Stimulated activated CD4-positive, alpha-beta T cell treated with anti-CD3 and anti-CD28 coated beads, Interleukin-15, amount 100 ng/mL, for 24 hours (primary cell): ENCODE measurements around the gene CARMIL1.

Experiments used
- DNase-seq: peaks from one replicate; pipeline ENCODE4 v3.0.0-alpha.2; 2020

The CARMIL1 gene

DNA sequence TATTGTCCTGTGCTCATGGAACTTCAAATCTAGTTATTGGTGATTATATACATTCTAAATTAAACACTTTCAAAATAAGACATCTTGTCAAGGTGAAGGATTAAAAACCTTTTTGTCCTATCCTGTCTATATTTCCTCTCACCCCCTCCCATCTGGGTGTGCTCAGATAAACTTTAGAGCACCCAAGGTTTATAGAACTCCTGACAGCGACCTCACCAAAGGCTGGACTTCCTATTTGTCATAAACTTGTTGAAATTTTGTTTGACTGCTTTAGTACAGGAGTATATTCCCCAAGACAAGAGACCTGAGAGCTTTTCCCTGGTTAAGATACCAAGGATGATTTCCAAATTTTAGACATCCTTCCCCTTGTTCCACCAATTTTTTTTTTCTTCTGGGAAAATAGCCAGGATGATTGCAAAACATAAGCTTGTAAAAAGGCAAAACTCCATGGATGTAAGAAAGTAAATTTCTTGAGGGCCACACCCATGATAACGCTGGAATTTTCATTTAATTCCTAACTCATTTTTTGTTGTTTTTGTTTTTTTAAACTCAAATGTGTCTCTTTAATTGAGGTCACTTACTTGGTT lies 33.0 kb downstream of the CARMIL1 start:
- no peak for DNase-seq

DNA sequence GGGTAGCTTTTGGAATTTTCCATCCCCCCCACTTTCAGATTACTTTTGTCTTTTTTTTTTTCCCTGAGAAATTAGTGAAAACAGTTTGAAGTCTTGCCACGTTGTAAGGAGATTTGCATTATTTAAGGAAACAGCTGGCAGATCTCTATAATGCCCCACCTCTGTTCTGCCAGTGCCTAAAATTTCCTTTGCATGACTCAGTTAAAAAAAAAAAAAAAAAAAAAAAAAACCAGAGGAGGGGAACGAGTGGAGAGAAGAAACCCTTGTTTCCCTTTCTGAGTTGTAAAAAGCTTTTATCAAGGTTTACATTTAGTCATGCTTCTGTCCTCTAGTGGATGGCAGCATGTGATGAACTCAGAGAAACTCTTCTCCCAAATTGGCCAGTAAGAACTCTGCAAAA lies 33.5 kb downstream of the CARMIL1 start:
- DNase-seq = no peak

DNA sequence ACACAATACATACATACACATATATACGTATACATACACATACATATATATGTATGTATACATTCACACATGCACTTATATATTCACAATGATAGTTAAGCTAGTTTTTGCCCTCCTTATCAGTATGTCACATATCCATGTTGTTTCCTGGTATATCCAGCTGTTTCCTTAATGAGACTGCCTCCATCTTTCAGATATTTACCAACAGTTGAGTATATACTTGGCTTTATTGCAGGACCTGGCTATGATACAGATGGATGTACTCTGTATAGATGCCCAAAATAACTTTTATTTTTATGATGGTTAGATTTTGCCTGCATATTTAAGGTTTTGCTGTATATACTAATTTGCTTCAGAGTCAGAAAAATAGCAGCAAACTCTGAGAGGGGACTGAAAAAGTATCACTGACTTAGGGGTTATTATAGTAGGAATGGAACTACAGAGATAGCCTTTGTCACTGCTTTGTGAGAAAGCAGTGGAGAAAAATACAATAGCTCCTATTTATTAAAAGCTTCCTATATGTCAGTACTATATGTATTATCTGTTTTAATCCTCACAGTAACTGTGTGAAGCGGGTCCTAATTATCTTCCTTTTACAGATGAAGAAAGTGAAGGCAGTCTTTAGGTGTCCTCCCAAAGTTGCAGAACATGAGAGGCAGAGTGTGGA lies 35.5 kb downstream of the CARMIL1 start:
- no peak for DNase-seq

DNA sequence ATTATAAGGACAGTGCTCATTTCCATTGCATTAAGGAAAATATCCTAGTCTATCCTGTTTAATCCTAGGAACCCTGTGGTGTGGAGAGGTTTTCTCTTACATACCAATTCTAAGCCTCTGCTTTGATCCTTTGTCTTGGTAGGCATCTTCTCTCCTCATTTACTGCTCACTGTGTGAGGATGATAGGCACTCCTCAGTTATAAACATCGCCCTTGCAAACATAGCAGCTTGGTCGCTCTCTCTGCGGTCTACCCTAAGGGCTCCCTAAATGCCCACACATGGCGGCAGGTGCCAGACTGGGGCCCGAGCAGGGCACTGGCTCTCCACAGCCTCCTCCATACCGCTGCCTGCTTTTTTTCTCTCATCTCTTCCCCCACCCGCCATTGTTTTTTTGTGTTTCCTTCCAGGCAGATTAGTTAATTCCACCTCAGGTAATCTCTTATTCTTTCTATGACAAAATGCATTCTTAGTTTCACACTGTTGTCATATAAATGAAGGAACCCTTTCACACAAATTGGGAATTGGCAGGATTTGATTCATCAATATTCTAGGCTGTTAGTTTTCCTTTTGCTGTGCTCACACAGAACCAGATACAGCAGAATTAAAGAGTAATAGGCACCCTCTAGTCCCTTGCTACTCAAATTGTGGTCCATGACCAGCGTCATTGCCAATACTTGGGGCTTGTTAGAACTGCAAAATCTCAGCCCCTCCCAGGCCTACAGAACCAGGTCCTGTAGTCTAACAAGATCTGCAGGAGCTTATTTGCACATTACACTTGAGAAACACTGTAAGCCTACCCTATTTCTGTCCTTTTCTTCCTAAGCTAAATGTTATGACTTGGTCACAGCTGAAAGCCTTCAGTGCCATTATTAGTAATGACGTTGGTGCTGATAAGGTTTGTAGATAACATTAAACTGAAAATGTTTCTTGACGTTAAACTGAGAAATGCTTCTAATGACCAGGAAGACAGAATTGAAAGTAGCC lies 36.3 kb downstream of the CARMIL1 start:
- no peak for DNase-seq

DNA sequence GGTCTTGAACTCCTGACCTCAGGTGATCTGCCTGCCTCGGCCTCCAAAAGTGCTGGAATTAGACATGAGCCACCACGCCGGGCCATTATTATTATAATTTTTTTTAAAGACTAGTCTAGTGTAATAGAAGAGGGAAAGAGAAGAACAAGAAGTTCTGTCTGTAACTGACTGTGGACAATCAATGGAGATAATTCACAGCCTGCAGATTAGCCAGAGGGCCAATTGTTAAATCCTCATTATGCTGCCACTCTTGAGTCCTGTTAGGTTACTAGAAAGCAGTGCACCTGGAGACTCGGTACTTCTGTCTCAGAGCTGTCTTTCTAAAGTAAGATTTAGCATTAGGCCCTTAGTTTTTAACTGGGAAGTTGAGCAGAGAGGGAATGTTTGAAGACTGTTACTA lies 37.5 kb downstream of the CARMIL1 start:
- DNase-seq = no peak

DNA sequence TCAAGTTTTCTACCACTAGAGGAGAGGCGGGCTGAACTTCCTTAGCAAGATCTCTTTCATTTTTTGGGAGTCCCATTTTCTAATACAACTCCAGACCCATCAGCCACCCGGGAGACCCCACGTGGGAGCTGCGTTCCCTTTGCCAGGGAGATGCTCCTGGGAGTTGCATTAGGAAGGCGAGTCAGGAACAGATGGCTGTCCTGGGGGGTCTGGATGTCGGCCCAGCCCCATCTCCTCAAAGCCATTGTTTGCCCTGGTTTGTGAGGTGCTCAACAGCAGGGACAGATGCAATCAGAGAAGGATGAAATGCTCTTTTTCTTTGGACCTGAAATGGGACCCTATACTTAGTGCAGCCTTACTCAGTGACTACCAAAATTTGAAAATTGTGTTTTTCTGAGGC lies 39.4 kb downstream of the CARMIL1 start:
- no peak for DNase-seq

DNA sequence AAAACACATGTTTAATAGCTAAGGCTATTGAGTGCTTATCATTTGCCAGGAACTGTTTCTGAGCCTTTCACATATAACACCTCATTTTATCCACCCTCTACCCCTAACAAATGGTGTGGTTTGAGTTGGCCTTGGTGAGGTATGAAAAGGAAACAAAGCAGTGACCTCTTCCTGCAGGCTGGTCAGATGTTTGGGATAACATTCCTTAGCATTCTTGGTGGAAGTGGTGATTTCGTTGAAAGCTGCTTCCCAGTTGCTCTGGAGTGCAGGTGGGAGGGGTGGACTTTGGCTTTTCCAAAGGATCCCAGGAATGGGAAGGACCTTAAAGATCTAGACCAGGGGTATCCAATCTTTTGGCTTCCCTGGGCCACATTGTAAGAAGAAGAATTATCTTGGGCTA lies 41.3 kb downstream of the CARMIL1 start:
- DNase-seq = no peak

DNA sequence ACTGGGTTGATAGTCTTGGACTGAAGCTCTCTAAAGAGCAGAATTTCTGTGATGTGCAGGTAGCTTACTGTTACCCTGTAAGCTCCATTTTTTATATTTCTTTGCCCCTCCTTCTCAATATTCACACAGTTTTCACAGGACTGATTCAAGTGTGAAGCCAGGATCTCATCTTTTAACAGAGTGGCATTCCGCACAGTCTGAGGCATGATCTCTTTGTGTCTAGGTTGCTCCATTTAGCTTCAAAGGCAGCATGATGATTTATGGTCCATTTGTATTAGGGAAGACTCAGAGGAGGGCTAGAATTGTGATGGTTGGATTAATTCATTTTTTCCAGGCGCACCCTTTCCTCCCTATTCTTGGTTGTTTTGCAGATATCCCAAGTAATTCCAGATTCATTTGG lies 43.5 kb downstream of the CARMIL1 start:
- DNase-seq = no peak

DNA sequence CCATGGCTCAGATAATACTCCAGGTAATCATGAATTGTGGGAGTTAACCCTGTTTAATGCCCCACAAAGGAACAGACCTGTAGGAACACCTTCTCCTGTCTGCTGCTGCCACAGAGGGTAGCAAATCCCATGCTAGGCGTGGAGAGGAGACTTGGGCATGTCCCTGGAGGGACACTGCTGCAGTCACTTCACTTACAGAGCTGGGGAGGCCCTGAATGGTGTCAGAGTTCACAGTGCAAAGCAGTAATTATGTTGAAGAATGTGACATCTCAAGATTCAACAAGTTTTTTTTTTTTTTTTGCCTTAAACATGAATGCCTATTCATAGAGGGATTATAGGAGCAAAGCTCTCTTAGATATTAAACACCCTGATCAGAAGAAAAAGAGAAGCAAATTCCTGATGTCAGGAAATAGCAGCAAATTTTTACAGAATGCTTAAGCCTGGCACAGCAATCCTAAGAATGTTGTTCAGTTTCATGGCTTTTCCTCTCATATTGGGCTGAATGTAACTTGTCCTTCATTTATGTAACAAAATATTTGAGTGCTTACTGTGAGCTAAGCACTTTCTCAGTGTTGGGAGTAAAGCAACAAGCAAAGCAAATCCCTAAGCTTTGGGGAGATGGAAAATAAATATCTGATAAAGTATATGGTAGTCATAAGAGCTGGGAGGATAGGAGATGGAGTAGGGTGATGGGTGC lies 45.0 kb downstream of the CARMIL1 start:
- DNase-seq = no peak

DNA sequence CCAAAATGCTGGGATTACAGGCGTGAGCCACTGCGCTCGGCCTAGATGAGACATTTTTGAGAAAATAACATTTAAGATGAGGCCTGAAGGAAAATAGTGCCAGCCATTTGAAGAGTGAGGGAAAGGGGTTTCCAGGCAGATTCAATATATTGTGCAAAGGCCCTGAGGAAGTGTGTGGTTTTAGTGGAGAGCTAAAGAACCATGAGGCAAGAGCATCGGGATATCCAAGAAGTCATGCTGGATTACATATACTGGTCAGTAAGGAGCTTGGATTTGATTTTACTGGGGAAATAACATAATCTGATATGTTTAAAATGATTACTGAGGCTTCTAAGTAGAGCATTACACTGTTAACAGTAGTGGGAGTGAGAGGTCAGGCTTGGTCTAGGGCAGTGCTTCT lies 47.0 kb downstream of the CARMIL1 start:
- no peak for DNase-seq

DNA sequence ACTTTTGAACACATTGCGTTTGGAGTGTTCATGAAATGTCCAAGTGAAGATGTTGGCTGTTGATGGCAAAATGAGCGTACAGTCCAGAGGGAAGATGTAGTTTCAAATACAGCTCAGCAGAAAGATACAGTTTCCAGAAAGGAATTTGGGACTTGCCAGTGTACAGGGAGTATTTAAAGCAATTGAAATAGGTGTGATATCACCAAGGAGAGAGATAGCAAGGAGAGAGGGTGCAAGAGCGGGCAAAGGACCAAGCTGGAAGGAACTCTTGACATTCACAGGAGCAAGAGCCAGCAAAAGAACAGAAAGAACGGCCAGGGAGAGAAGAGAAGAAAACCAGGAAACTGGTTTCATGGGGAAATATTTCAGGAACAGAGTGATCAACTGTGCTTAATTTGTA lies 47.8 kb downstream of the CARMIL1 start:
- no peak for DNase-seq

DNA sequence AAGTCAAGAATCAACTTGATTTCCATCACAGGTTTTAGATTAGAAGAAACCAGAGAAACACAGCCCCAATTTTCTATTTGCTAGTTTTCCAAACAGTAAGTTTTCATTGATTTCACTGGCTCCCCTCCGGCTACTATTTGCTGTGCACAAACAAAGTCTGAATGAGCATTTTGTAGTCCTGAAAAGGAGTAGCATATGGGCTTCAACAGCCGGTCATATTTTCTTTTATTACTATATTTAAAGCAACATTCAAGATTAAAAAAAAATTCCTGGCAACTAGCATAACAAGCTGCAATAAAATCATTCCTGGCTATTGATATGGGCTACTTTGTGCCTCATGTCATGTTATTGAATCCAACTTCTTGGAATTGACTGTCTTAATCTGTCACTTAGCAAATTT lies 48.3 kb downstream of the CARMIL1 start:
- no peak for DNase-seq

DNA sequence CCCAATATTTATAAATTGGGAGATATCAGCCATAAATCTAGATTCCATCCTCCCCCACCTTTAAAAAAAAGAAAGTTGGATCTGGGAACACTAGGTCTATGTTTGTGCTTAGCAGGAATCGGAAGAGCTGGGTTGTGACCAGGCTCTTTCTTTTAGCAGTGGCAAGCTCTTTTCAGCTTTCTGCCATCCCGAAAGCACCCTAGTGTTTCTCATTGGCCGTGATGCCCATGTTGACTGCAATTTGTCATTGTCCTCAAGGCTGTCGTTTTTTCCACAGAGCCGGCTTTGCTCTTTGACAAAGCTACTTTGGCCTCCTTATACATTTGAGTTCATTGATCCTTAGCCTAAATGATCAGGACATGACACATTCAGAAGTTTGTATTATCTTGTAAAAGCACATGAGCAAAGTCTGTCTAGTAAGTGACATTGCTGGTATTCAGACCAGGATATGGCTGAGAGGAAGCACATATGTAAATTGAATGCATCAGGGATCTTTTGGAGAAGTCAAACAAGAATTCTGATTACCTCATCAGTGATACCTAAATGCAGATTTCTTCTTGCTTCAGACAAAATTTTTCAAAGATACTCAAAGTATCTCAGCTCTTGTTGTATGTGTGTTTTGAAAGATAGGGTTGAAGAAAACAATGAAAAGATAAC lies 50.1 kb downstream of the CARMIL1 start:
- no peak for DNase-seq

DNA sequence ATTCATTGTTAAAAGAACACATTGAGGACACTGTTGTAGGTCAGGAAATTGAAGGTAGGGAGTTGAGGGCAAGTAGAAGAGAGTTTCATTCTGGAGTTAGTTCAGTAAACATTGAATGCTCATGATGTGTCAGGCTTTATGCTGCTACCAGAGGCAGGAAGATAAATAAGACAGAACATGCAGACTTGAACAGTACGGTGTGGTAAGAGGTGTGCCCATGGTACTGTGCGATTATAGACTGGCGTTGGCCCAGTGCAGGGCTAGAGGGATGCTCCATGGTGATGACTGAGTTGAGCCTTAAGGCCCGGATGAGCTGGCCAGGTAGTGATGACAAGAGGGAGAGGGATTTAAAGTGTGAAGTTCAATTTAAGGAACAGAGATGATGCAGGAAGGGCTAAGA lies 50.8 kb downstream of the CARMIL1 start:
- no peak for DNase-seq

DNA sequence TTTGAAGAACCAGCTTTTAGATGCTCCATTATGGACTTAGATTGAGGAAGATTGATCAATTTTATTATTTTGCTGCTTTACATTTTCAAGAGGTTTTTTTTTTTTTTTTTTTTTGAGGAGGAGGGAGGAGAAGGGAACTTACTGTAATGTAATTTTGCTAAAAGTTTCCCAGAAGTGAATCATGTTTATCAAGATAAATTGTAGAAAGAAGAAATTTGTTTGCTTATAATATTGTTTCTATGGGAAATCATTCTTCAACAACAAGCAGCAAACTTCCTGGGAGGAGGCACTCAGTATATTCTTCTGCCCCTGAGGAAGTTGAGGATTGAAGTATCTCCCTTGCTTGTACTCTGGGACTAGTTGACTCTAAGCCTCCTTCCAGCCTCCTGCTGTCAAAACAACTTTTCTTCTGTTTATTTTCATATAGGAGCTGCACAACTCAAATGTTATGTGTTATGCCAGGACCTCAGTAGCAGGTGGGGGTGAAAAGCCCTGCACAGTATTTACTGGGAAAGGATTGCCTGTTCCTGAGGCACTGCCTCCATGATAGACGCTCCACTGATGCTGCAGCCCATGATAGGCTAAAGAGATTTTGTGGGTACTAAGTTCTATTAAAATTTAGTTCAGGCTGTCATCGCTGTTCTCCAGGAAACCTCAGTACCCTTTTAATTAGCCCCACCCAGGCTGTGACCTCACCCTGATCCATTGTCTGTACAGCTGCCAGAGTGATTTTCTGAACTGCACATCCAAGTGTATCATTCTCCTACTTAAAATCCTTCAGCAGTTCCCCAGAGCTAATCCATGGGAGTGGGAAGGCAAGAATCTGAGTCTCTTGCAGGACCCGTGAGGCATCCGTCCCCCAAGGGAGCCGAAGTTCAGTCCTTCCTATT lies 51.9 kb downstream of the CARMIL1 start:
- DNase-seq = no peak

DNA sequence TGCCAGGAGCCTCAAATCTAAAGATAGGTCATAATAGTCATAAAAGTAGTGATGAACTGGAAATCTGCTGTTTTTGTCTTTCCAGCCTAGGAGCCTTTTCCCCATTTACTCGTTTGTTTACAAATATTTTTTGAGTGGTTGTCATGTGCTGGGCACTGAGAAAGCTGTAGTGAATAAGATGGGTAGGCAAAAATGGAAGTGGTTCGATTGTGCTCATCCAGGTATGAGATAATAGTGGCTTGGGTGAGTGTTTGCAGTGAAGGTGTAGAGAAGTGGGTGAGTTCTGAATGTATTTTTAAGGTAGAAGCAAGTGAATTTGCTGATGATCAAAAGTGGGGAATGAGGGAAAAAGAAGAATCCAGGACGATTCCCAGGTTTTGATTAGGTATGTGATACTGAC lies 53.0 kb downstream of the CARMIL1 start:
- DNase-seq = no peak

DNA sequence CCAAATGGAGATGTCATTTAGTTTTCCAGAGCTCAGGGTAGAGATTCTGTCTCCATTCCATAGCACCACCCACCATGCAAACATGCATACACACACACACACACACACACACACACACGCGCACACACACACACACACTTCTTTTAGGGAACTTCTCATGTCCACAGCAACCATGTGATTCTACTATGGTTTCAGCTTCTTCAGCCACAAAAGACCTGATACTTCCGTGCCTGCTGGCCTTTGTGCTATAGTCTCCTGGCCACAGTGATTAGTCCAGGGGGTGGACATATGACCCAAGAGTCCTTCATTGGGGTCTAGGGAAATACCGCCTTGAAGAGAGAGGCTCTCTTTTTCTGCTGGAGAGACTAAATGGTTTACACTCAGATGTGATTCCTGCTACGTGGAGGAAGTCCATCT lies 53.5 kb downstream of the CARMIL1 start:
- no peak for DNase-seq

DNA sequence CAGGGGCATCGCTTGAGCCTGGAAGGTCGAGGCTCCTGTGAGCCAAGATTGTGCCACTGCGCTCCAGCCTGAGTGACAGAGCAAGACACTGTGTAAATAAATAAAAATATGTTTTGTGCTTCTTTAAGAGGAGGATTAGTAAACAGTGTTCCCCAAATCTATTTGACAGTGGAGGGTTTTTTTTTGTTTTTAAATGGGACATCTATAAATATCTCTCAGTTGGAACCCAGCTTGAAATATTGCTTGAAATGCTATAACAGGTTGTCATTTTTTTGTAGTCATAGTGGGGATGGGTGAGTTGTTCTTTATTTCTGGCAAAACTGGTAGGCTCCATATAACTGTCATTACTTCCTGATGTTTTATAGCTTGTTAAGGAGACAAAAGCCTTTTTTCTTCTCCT lies 54.3 kb downstream of the CARMIL1 start:
- no peak for DNase-seq

DNA sequence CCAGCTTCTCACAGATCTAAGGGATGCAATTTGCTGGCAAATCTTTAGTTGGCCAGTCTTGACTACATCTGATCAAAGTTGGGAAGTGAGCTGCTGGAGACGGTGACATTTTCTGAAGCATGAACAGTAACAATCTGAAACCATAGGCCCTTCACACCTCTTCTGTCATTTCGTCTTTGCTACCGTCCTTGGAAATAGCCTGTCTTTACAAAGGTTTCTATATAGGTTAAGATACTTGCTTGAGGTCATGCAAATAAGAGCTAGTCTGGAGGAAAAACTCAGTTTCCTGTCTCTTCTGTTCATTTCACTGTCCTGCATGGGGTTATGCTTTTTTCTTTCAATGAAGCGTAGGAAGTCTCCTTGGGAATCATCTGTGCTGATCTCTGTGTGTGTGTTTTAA lies 55.6 kb downstream of the CARMIL1 start:
- no peak for DNase-seq

DNA sequence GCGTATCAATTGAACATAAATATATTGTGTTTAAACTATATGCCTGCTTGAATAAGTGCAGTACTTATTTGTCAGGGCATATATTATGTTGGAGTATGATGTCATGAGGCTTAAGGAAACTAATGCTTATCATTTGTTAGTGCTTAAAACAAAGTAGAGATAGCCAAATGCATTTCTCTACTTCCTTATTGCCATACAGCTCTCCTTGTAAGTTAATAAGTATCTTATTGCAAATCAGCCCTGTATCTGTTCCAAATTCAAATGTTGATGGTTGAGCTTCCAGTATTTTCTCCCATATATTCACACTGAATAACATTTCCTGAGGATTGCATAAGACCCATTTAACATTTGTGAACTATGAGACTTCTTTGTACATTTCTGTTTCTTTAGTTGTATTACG lies 57.8 kb downstream of the CARMIL1 start:
- DNase-seq = no peak

DNA sequence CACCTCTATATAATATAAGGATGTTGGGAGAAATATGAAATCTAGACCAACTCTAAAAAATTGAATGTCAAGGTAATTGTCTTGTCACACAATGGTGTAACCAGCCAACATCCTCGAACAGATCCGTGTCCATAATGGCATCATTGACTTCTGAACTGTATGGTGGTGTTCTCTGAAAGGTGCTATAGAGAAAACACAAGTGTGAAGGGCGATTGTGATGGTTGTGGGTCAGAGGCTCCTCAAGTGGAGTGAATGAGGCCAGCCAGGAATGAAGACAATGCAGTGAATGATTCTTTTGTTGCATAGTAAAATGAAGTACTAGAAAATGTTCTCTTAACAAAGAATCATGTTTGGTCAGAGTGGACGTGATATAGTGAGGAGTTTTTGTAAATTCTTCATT lies 58.3 kb downstream of the CARMIL1 start:
- no peak for DNase-seq
